ENCODE measurements around the gene F8A3. TPM values are rescaled to one million over a fixed set of nuclear protein-coding genes. Genes with fewer than 3 reads are reported as not detected.

Gene F8A3
- total and polyA plus RNA-seq, 2 donors (not counting 1 experiment from before 2014, with no cell fraction given) = 1.2 to 14.8 TPM

GRCh38 chrX:155435744-155436112, 22.7 kb downstream of the F8A3 start:
- intact Hi-C loops (cut with micrococcal nuclease) = no loop called here
- H3K4me3 Mint-ChIP-seq = no peak overlapping the region
- Histone ChIP-seq H3K9ac (ENCODE audit: low read length) (no peak overlapping the region), H3K79me2 (ENCODE audit: control insufficient read depth, insufficient read depth, low read length) (no peaks in the 10 kb centered on the region), H3K4me2 (replicated peaks; ENCODE audit: low read depth, low read length, poor library complexity, severe bottlenecking) (no peak overlapping the region), H3K27ac (ENCODE audit: low read length in 2 of 2) (no peak overlapping the region), H4K20me1 (ENCODE audit: control insufficient read depth, insufficient read depth, low read length, poor library complexity, severe bottlenecking) (no peaks in the 10 kb centered on the region), H3K27me3 (replicated peaks in 1 of 4; ENCODE audit: control extremely low read depth in 1 of 4, control insufficient read depth in 3 of 4, insufficient read depth in 4 of 4, low read length in 3 of 4) (no peaks in the 10 kb centered on the region), H3K36me3 (replicated peaks in 1 of 2; ENCODE audit: control extremely low read depth in 1 of 2, control insufficient read depth in 1 of 2, extremely low read depth in 1 of 2, insufficient read depth in 2 of 2, low read length in 1 of 2) (no peaks in the 10 kb centered on the region), H3K9me3 (ENCODE audit: control extremely low read depth in 1 of 3, control insufficient read depth in 2 of 3, insufficient read depth in 1 of 3, low read length in 2 of 3) (peaks cover 0 to under 1% (median 0%) of the 10 kb centered on the region in 3 donors), H2AFZ (ENCODE audit: insufficient read depth, low read depth, low read length, poor library complexity, severe bottlenecking) (no peak overlapping the region), H3K4me1 (ENCODE audit: control insufficient read depth in 2 of 2, insufficient read depth in 2 of 2, low read length in 2 of 2) (no peaks in the 10 kb centered on the region), H3K4me3 (ENCODE audit: control extremely low read depth in 1 of 5, extremely low read depth in 1 of 5, insufficient read depth in 1 of 5, low read depth in 2 of 5, low read length in 4 of 5) (no peak overlapping the region)
- no peaks in the 10 kb centered on the region for H3K9me3 Mint-ChIP-seq (ENCODE audit: insufficient read depth)
- ATAC-seq (ENCODE audit: low read depth) (no peak), DNase-seq (no peak)
- no CpG with 5 or more reads among the region's 2 CpGs for WGBS (ENCODE audit: insufficient coverage)
- no peaks in the 10 kb centered on the region for H3K4me1 Mint-ChIP-seq
- H3K27me3 Mint-ChIP-seq = no peaks in the 10 kb centered on the region
- CTCF ChIA-PET = no interaction called here
- TF ChIP-seq EZH2 (IDR thresholded peaks at IDR 0.05; ENCODE audit: borderline replicate concordance, insufficient read depth, low read depth, low read length, poor library complexity, severe bottlenecking) = no peak
- no peak for TF ChIP-seq CTCF (IDR thresholded peaks at IDR 0.05)
- H3K27ac Mint-ChIP-seq = no peak overlapping the region
- POLR2A ChIA-PET = no interaction called here

DNA sequence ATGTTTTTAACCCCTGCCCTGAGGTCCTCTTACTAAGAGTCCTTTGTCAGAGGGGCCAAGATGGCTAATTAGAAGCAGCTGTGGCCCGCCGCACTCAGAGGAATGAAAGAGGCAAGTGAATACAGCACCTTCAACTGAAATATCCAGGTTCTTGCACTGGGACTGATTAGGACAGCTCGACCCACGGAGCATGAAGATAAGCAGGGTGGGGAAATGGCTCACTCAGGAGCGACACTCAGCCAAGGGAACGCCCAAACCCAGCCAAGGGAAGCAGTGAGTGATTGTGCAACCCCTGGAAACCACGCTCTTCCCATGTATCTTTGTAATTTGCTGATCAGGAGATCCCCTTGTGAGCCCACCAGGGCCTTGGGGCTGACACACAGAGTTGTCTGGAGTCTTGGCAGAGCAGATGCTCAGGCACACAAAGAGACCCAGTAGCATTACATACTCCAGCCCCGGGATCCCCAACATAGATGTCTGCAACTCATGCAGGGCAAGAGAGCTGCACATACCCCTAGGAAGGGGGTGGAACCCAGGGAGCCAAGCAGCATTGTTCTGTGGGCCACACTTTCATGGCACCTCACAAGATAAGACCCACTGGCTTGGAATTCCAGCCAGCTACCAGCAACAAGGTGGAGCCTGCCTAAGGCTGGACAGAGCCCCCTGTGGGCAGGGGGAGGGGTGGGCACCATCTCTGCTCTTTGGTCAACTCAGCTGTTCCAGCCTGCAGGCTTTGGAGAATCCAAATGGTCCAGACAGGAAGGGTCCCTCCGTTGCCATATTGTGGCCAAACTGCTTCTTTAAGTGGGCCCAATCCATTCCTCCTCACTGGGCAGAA, 23.3 kb downstream of the F8A3 start:
- DNase-seq (no peak), ATAC-seq (ENCODE audit: low read depth) (no peak)
- Mint-ChIP-seq H3K4me1 (no peaks in the 10 kb centered on the region), H3K27ac (no peak overlapping the region), H3K27me3 (no peaks in the 10 kb centered on the region), H3K4me3 (no peak overlapping the region), H3K9me3 (ENCODE audit: insufficient read depth) (no peaks in the 10 kb centered on the region)
- Histone ChIP-seq H3K4me3 (ENCODE audit: control extremely low read depth in 1 of 5, extremely low read depth in 1 of 5, insufficient read depth in 1 of 5, low read depth in 2 of 5, low read length in 4 of 5) (no peak overlapping the region), H3K27ac (ENCODE audit: low read length in 2 of 2) (no peak overlapping the region), H3K36me3 (replicated peaks in 1 of 2; ENCODE audit: control extremely low read depth in 1 of 2, control insufficient read depth in 1 of 2, extremely low read depth in 1 of 2, insufficient read depth in 2 of 2, low read length in 1 of 2) (no peaks in the 10 kb centered on the region), H3K79me2 (ENCODE audit: control insufficient read depth, insufficient read depth, low read length) (no peaks in the 10 kb centered on the region), H3K4me1 (ENCODE audit: control insufficient read depth in 2 of 2, insufficient read depth in 2 of 2, low read length in 2 of 2) (no peaks in the 10 kb centered on the region), H3K4me2 (replicated peaks; ENCODE audit: low read depth, low read length, poor library complexity, severe bottlenecking) (no peak overlapping the region), H3K9ac (ENCODE audit: low read length) (no peak overlapping the region), H3K27me3 (replicated peaks in 1 of 4; ENCODE audit: control extremely low read depth in 1 of 4, control insufficient read depth in 3 of 4, insufficient read depth in 4 of 4, low read length in 3 of 4) (no peaks in the 10 kb centered on the region), H4K20me1 (ENCODE audit: control insufficient read depth, insufficient read depth, low read length, poor library complexity, severe bottlenecking) (no peaks in the 10 kb centered on the region), H2AFZ (ENCODE audit: insufficient read depth, low read depth, low read length, poor library complexity, severe bottlenecking) (no peak overlapping the region), H3K9me3 (ENCODE audit: control extremely low read depth in 1 of 3, control insufficient read depth in 2 of 3, insufficient read depth in 1 of 3, low read length in 2 of 3) (no peaks in the 10 kb centered on the region)
- TF ChIP-seq CTCF (IDR thresholded peaks at IDR 0.05) (no peak), EZH2 (IDR thresholded peaks at IDR 0.05; ENCODE audit: borderline replicate concordance, insufficient read depth, low read depth, low read length, poor library complexity, severe bottlenecking) (no peak)
- ChIA-PET CTCF (no interaction called here), POLR2A (no interaction called here)
- 86% methylated on average over 5 of the region's 9 CpGs for WGBS (ENCODE audit: insufficient coverage)
- intact Hi-C loops (cut with micrococcal nuclease) = no loop called here

Measured in B cell (primary cell).